Mesodermal cell (in vitro differentiated cells): ENCODE data around the gene BORCS6.
A peak's percentile ranks its signal among the peaks of the same experiment; 100 is the strongest.
"Not testable (repeated sequence)": the region's sequence is repeated elsewhere in the genome, so short reads cannot be mapped to it uniquely, and the experiment has no call there.

Experiments used
- H3K27ac ChIP-seq: 2 replicates; pipeline ENCODE4 v1.7.0; 2013; ENCODE audit warnings: mild to moderate bottlenecking, low read depth, low read length, moderate library complexity; ENCODE audit not compliant: severe bottlenecking
- H3K36me3 ChIP-seq: 2 replicates; pipeline ENCODE4 v1.7.1; 2013; ENCODE audit warnings: mild to moderate bottlenecking, low read length, moderate library complexity; ENCODE audit not compliant: control insufficient read depth, insufficient read depth
- H3K4me1 ChIP-seq: one replicate; pipeline ENCODE4 v1.7.1; 2013; ENCODE audit warnings: mild to moderate bottlenecking, low read length; ENCODE audit not compliant: insufficient read depth, control insufficient read depth, poor library complexity, severe bottlenecking
- H3K4me3 ChIP-seq: 2 replicates; pipeline ENCODE4 v1.7.0; 2013; ENCODE audit warnings: low read length, control low read depth, mild to moderate bottlenecking; ENCODE audit not compliant: insufficient read depth, poor library complexity, severe bottlenecking; ENCODE audit errors: extremely low read depth
- H3K9me3 ChIP-seq: 2 replicates; pipeline ENCODE4 v1.7.1; 2013; ENCODE audit warnings: mild to moderate bottlenecking, low read length, moderate library complexity; ENCODE audit not compliant: control insufficient read depth
- WGBS, 2 experiments: methylation state at CpG; one replicate each; pipeline ENCODE4 v1.1.5; 2013; ENCODE audit warnings: missing lambda C conversion rate in 2 of 2; ENCODE audit not compliant: insufficient coverage in 2 of 2; 5-methylcytosine and 5-hydroxymethylcytosine counted together

The BORCS6 gene

GRCh38 chr17:8186787-8187516 lies 3.0 kb downstream of the BORCS6 start:
- Histone ChIP-seq H3K27ac (peak overlapping the region; percentile 88), H3K4me1 (peaks cover 17% of the 10 kb centered on the region), H3K4me3 (peak overlapping the region; percentile 85), H3K36me3 (no peaks in the 10 kb centered on the region), H3K9me3 (no peaks in the 10 kb centered on the region)
- WGBS, 2 experiments = 0 to 1% methylated on average over 26 to 31 of the region's 32 CpGs

- 0 to 1% methylated on average over 17 to 23 of the region's 23 CpGs for WGBS, 2 experiments
- H3K27ac ChIP-seq = peak overlapping the region; percentile 88
- peaks cover 17% of the 10 kb centered on the region for H3K4me1 ChIP-seq
- peak overlapping the region; percentile 85 for H3K4me3 ChIP-seq
- H3K9me3 ChIP-seq = no peaks in the 10 kb centered on the region
- H3K36me3 ChIP-seq = no peaks in the 10 kb centered on the region
Observed at GRCh38 chr17:8186446-8186786, 3.6 kb downstream of the BORCS6 start.

GRCh38 chr17:8185582-8186445 lies 4.2 kb downstream of the BORCS6 start:
- peak overlapping the region; percentile 85 for H3K4me3 ChIP-seq
- H3K27ac ChIP-seq = peak overlapping the region; percentile 88
- WGBS, 2 experiments = 2% methylated on average over 29 to 42 of the region's 44 CpGs
- peaks cover 15% of the 10 kb centered on the region for H3K4me1 ChIP-seq
- H3K36me3 ChIP-seq = no peaks in the 10 kb centered on the region
- no peaks in the 10 kb centered on the region for H3K9me3 ChIP-seq

- no peaks in the 10 kb centered on the region for H3K9me3 ChIP-seq
- no peaks in the 10 kb centered on the region for H3K4me1 ChIP-seq
- peak overlapping the region; percentile 79 for H3K27ac ChIP-seq
- WGBS, 2 experiments = 73 to 82% methylated on average over 14 to 17 of the region's 19 CpGs
- peak overlapping the region; percentile 57 for H3K4me3 ChIP-seq
- no peaks in the 10 kb centered on the region for H3K36me3 ChIP-seq
Observed at GRCh38 chr17:8176998-8177731, 12.8 kb downstream of the BORCS6 start.

GRCh38 chr17:8176197-8176940 lies 13.6 kb downstream of the BORCS6 start, which contains the start of gene TMEM107:
TSS of gene TMEM107 (minus strand) at chr17:8176380. CDS start at chr17:8176286, 94 bp downstream.
- WGBS, 2 experiments = 5 to 7% methylated on average over 51 to 55 of the region's 56 CpGs
- peak within 1 kb of the TSS; percentile 79 for H3K27ac ChIP-seq
- H3K4me1 ChIP-seq = no peaks in the 10 kb centered on the region
- no peaks in the 10 kb centered on the region for H3K9me3 ChIP-seq
- peak within 1 kb of the TSS; percentile 57 for H3K4me3 ChIP-seq
- H3K36me3 ChIP-seq = no peaks in the 10 kb centered on the region

- peak overlapping the region; percentile 79 for H3K27ac ChIP-seq
- 11 to 33% methylated on average over 5 to 11 of the region's 11 CpGs for WGBS, 2 experiments
- H3K4me1 ChIP-seq = no peaks in the 10 kb centered on the region
- H3K4me3 ChIP-seq = peak overlapping the region; percentile 57
- no peaks in the 10 kb centered on the region for H3K36me3 ChIP-seq
- no peaks in the 10 kb centered on the region for H3K9me3 ChIP-seq
Observed at GRCh38 chr17:8175795-8176196, 14.2 kb downstream of the BORCS6 start.

- WGBS, 2 experiments = 5 to 8% methylated on average over 9 to 11 of the region's 14 CpGs
- H3K27ac ChIP-seq = peak overlapping the region; percentile 94
- no peaks in the 10 kb centered on the region for H3K36me3 ChIP-seq
- peak overlapping the region; percentile 37 for H3K4me3 ChIP-seq
- H3K9me3 ChIP-seq = no peaks in the 10 kb centered on the region
- no peaks in the 10 kb centered on the region for H3K4me1 ChIP-seq
Observed at GRCh38 chr17:8173871-8174322, 16.1 kb downstream of the BORCS6 start.

GRCh38 chr17:8173056-8173870 lies 16.7 kb downstream of the BORCS6 start:
- no peaks in the 10 kb centered on the region for H3K4me1 ChIP-seq
- peak overlapping the region; percentile 94 for H3K27ac ChIP-seq
- H3K4me3 ChIP-seq = peak overlapping the region; percentile 37
- WGBS, 2 experiments = 0 to 2% methylated on average over 20 to 21 of the region's 23 CpGs
- H3K36me3 ChIP-seq = no peaks in the 10 kb centered on the region
- no peaks in the 10 kb centered on the region for H3K9me3 ChIP-seq

- not testable (repeated sequence) for H3K9me3 ChIP-seq, H3K27ac ChIP-seq, H3K36me3 ChIP-seq, H3K4me3 ChIP-seq, H3K4me1 ChIP-seq
- 88 to 96% methylated on average over 5 to 10 of the region's 19 CpGs for WGBS, 2 experiments
Observed at GRCh38 chr17:8170186-8170585, 19.8 kb downstream of the BORCS6 start.
